T-helper 2 cell (primary cell): ENCODE measurements around the gene SLC10A2.

ENCODE experiments used
- DNase-seq, 5 experiments: peaks; one replicate each; pipeline versions ENCODE4 v3.0.0 to v3.0.0-alpha.2; 2012 to 2022

Gene SLC10A2

GRCh38 chr13:103046676-103047075 is 19.5 kb downstream of the SLC10A2 start:
- no peak for DNase-seq

GRCh38 chr13:103044056-103044455 is 22.2 kb downstream of the SLC10A2 start:
- no peak for DNase-seq

- DNase-seq, result no peak
Measured at GRCh38 chr13:103040006-103040405, 26.2 kb downstream of the SLC10A2 start.

GRCh38 chr13:103039183-103039582 is 27.0 kb downstream of the SLC10A2 start:
- no peak for DNase-seq

- no peak for DNase-seq
Measured at GRCh38 chr13:103036268-103036667, 29.9 kb downstream of the SLC10A2 start.

- DNase-seq, result no peak
Measured at GRCh38 chr13:103033999-103034398, 32.2 kb downstream of the SLC10A2 start.

GRCh38 chr13:103031332-103031873 is 34.8 kb downstream of the SLC10A2 start:
- no peak for DNase-seq

- no peak for DNase-seq
Measured at GRCh38 chr13:103030776-103031175, 35.4 kb downstream of the SLC10A2 start.

GRCh38 chr13:103029798-103030197 is 36.4 kb downstream of the SLC10A2 start:
- DNase-seq, result no peak

GRCh38 chr13:103022336-103022735 is 43.9 kb downstream of the SLC10A2 start:
- no peak for DNase-seq

GRCh38 chr13:103018556-103018955 is 47.7 kb downstream of the SLC10A2 start:
- DNase-seq, result no peak

GRCh38 chr13:103012646-103013045 is 53.6 kb downstream of the SLC10A2 start:
- no peak for DNase-seq

- no peak for DNase-seq
Measured at GRCh38 chr13:103009051-103009840, 57.0 kb downstream of the SLC10A2 start.

- no peak for DNase-seq
Measured at GRCh38 chr13:103007427-103007762, 58.8 kb downstream of the SLC10A2 start.

GRCh38 chr13:103006641-103007426 is 59.4 kb downstream of the SLC10A2 start:
- no peak for DNase-seq

GRCh38 chr13:103004661-103005345 is 61.4 kb downstream of the SLC10A2 start:
- DNase-seq, result no peak

- DNase-seq, result no peak
Measured at GRCh38 chr13:103003631-103004030, 62.6 kb downstream of the SLC10A2 start.

- DNase-seq, result no peak
Measured at GRCh38 chr13:103002279-103002678, 63.9 kb downstream of the SLC10A2 start.

GRCh38 chr13:103000157-103000556 is 66.1 kb downstream of the SLC10A2 start:
- no peak for DNase-seq

- DNase-seq, result no peak
Measured at GRCh38 chr13:102999499-102999898, 66.7 kb downstream of the SLC10A2 start.
